Keratinocyte (primary cell): ENCODE results near the gene RFPL1.

Source experiments
- CTCF ChIP-seq, 3 experiments: IDR thresholded peaks in 1 of 3; conservative IDR thresholded peaks in 1 of 3; optimal IDR thresholded peaks in 1 of 3; 2 replicates in 2 of 3; 3 replicates in 1 of 3; pipeline versions ENCODE3 to v1.5.1; 2011; ENCODE audit warnings: low read length in 3 of 3, mild to moderate bottlenecking in 3 of 3, moderate library complexity in 2 of 3, control low read depth in 1 of 3, inconsistent platforms in 1 of 3; ENCODE audit not compliant: insufficient read depth in 2 of 3; ENCODE audit errors: extremely low read depth in 1 of 3
- EZH2 ChIP-seq: IDR thresholded peaks from one replicate; pipeline ENCODE4 v1.6.1; 2012; ENCODE audit warnings: inconsistent platforms, mild to moderate bottlenecking, low read length, moderate library complexity

- TF ChIP-seq CTCF (optimal IDR thresholded peaks at IDR 0.05 in 1 of 3, IDR thresholded peaks at IDR 0.05 in 1 of 3, conservative IDR thresholded peaks at IDR 0.05 in 1 of 3; ENCODE audit: extremely low read depth in 1 of 3, insufficient read depth in 2 of 3, low read length in 3 of 3) = no peak
- no peak for TF ChIP-seq EZH2
These were observed 11.0 kb downstream of the RFPL1 start for GRCh38 chr22:29449296-29449875.
